ENCODE results near the gene IP6K3. TPM values are rescaled to one million over a fixed set of nuclear protein-coding genes. Genes with fewer than 3 reads are reported as not detected.

IP6K3 gene
- total RNA-seq, 4 donors from 2014 or later, result 0.88 to 5.8 (median 1.6) TPM

DNA sequence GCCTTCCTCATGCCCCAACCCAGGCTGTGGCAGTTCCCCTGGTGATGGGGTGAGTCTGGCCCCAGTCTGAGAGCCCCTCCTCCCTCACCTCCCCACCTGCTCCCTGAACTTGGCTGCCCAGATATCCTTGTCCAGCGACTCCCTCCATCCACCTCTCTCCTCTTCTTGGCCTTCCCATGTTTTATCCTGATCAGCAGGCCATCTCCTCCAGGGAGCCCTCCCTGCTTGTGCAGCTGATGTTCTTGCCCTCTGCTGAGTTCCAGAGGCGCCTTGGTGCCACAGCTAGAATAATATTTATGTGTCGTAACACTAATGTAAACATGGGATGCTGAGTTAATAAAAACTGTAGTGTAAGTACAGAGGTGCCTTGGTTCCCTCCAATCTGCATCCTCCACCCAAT is 10.4 kb upstream of the IP6K3 start:
- no peak for DNase-seq
- TF ChIP-seq CTCF (IDR thresholded peaks at IDR 0.05) (no peak), POLR2A (IDR thresholded peaks at IDR 0.05) (no peak)
- H3K36me3 ChIP-seq, result no peaks in the 10 kb centered on the region
- H3K4me3 ChIP-seq, result no peak overlapping the region
- H3K27ac ChIP-seq, result no peak overlapping the region
- H3K4me1 ChIP-seq, result peaks cover 0 to 12% (median 0%) of the 10 kb centered on the region in 4 donors
- H3K9me3 ChIP-seq, result no peaks in the 10 kb centered on the region
- H3K27me3 ChIP-seq, result no peaks in the 10 kb centered on the region

GRCh38 chr6:33756211-33756954 is 9.7 kb upstream of the IP6K3 start:
- Histone ChIP-seq H3K4me3 (no peak overlapping the region), H3K9me3 (no peaks in the 10 kb centered on the region), H3K4me1 (peaks cover 0 to 14% (median 2%) of the 10 kb centered on the region in 4 donors), H3K27ac (no peak overlapping the region), H3K27me3 (no peaks in the 10 kb centered on the region), H3K36me3 (no peaks in the 10 kb centered on the region)
- DNase-seq, result no peak
- TF ChIP-seq POLR2A (IDR thresholded peaks at IDR 0.05), result no peak
- TF ChIP-seq CTCF (IDR thresholded peaks at IDR 0.05), result no peak

DNA sequence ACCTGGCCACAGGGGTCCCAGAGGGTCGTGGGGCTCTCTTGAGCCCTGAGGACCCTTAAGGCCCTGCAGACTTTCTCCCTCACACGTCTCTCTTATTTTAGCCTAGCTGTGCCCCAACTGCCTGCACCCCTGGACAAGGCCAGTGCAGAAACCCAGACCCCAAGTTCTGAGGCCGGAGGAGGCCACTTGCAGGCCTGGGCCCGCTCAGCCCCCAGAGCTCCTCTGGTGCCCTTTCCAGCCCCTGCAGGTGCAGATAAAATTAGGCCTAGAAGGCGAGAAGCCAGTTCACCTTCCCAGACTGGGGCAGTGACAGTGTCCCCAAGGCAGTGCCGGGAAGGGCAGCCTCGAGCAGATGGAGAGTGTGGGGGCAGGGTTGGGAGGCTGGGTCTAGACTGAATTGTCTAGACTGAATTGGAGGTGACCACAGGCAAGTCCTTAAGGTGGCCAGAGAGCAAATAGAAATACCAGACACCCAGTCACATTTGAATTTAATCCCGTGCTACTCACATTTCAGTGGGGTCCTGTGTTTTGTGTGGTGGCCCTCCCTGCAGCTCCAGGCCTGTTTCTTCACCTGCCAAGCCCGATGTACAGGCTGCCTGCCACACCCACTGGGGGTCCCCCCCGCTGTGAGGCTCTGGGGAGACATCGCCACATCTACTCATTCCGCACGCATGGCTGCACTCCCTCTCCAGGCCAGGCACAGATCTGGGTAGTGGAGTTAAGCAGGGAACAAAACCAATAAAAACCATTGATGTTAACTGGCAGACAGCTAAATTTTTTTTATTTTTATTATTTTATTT is 8.6 kb upstream of the IP6K3 start:
- Histone ChIP-seq H3K4me1 (peaks cover 0 to 10% (median 2%) of the 10 kb centered on the region in 4 donors), H3K36me3 (no peaks in the 10 kb centered on the region), H3K4me3 (no peak overlapping the region), H3K27ac (no peak overlapping the region), H3K27me3 (no peaks in the 10 kb centered on the region), H3K9me3 (no peaks in the 10 kb centered on the region)
- no peak for DNase-seq
- TF ChIP-seq CTCF (IDR thresholded peaks at IDR 0.05) (no peak), POLR2A (IDR thresholded peaks at IDR 0.05) (no peak)

GRCh38 chr6:33754222-33754621 is 7.5 kb upstream of the IP6K3 start:
- H3K27ac ChIP-seq, result no peak overlapping the region

GRCh38 chr6:33752646-33753015 is 5.9 kb upstream of the IP6K3 start:
- TF ChIP-seq CTCF (IDR thresholded peaks at IDR 0.05) (no peak), POLR2A (IDR thresholded peaks at IDR 0.05) (no peak)
- no peaks in the 10 kb centered on the region for H3K9me3 ChIP-seq
- H3K4me1 ChIP-seq, result peaks cover 0 to 10% (median 2%) of the 10 kb centered on the region in 4 donors
- no peaks in the 10 kb centered on the region for H3K36me3 ChIP-seq
- no peak for DNase-seq
- no peak overlapping the region for H3K4me3 ChIP-seq
- H3K27ac ChIP-seq, result no peak overlapping the region
- no peaks in the 10 kb centered on the region for H3K27me3 ChIP-seq

More at GRCh38 chr6:33754222-33754621, 7.5 kb upstream of the IP6K3 start:
- H3K36me3 ChIP-seq, result no peaks in the 10 kb centered on the region
- no peak for TF ChIP-seq POLR2A (IDR thresholded peaks at IDR 0.05)
- no peak for TF ChIP-seq CTCF (IDR thresholded peaks at IDR 0.05)
- H3K4me1 ChIP-seq, result peaks cover 0 to 10% (median 2%) of the 10 kb centered on the region in 4 donors
- H3K9me3 ChIP-seq, result no peaks in the 10 kb centered on the region
- H3K4me3 ChIP-seq, result no peak overlapping the region
- H3K27me3 ChIP-seq, result no peaks in the 10 kb centered on the region
- DNase-seq, result no peak
